GM19240 (cell line): Measurements from ENCODE around the gene ARAP1.

Source experiments
- DNase-seq: peaks from one replicate; pipeline ENCODE4 v3.0.0; 2011; ENCODE audit warnings: low spot score; ENCODE audit not compliant: insufficient read length

The ARAP1 gene

DNA sequence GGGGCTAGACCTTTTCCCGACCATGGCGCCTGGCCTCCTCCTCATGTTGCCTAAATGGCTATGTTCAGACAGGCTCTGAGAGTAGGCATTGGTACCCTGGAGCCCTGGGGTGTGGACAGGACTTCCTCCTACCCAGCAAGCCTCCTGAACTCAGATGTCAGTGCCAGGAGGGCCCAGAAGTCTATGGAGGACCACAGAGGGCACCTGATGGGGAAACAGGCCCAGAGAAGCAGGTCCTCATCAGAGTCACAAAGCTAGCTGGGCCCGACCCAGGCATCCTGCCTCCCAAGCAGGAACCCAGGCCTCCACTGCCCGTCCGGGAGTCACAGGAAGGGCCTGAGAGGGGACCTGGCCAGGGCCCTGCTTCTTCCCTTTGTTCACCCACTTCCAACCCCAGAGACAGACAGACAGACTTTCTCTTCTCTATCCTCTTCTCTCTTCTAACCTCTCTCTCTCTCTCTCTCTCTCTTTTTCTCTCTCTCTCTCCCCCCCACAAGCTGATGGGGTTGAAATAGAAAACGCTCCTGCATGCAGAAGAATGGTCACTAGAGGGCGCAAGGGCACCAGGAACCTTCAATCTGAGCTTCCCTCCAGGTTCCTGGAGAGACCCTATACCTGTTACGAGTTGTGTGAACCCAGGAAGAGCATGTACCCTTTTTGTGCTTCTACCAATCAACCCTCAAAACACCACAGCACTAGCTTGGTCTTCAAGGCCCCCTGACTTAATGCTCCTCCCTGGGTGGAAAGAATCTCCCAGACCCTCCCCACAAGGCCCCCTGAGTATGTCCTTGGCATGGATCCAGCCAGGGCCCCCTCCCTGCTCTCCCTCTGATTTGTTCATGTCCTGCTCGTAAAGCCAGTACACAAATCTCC is 27.1 kb downstream of the ARAP1 start:
- DNase-seq, result no peak

GRCh38 chr11:72724021-72724551 is 28.1 kb downstream of the ARAP1 start:
- DNase-seq, result no peak

- no peak for DNase-seq
These were observed 28.7 kb downstream of the ARAP1 start for GRCh38 chr11:72723508-72723907.

DNA sequence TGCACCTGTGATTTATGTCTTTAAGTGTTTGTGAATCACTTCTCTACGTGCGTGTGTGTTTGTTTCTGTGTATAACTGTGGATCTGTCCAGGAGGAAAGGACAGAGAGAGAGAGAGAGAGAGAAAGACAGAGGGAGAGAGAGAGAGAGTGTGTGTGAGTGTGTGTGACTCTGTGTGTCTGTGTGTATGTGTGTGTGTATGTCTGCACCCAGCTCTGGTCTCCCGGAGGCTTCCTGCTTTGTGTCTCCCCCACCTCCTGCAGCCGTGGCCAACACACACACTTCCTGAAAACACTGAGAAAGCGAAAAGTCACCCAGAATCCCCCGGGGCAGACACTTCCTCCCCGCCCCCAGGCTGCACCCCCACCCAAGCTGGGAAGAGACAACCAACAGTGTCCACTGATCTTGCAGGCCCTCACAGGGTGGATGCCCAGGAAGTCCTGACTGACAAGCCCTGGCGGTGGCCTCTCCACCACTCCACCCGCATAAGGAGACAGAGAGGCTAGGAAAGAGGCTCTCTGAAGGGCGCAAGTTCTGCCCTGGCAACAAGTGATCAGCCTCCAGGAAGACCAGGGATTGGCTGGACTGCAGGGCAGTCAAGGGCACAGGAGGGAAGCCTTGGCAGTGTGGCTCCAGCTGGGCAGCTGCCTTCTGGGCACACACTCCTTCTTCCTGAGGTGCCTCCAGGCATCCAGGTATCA is 30.0 kb downstream of the ARAP1 start:
- DNase-seq, result peak; percentile 97

DNA sequence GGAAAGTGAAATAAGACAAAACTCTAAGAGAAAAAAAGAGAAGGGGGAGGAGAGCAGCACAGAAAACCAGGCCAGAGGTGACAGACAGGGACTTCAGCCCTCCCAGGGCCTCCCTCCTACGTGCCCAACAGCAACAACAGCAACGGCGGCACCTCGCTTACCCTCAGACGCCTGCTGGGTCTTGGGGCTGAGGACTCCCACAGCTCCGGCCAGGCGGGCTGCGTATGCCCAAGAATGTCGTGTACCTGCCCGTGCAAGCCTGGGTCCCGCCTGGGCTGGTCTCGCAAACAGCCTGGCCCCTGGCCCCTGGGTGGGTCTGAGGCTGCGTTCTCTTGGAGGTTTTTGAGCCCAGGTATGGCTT is 30.5 kb downstream of the ARAP1 start:
- no peak for DNase-seq

DNA sequence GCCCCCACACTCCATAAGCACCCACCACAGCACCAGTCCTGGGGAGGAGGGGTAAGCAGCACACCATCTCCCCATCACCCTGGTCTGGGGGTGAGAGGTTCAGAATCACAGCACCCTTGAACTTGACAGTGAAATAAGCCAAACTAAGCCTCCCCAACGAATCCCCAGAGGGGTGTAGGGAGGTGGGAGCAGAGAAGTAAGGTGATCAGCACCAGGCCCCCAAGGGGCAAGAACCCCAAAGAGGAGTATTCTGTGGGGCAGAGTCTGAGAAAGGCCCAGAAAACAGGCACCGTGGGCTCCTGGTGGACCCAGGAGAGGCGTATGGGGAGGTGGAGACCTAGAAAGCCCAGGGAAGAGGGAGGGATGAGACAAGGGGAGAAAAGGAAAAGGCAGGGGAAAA is 30.9 kb downstream of the ARAP1 start:
- no peak for DNase-seq

DNA sequence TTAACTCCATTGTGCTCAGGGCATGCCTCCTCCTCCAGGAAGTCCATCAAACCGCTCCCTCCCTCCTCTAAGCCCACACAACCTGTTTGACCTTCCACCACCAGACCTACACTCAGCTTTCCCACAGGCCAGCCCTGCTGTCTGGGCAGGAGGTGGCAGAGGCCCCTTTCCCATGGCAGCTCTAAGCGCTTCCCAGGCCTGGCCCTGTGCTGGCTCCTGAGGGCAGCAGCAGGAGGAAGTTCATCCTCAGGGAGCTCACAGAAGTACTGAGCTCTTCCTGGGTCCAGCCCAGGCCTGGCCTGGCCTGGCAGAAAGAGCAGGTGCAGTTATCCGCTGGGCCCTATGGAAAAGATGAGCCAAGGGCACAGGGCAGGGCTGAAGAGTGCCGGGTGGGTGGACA is 31.4 kb downstream of the ARAP1 start:
- no peak for DNase-seq

DNA sequence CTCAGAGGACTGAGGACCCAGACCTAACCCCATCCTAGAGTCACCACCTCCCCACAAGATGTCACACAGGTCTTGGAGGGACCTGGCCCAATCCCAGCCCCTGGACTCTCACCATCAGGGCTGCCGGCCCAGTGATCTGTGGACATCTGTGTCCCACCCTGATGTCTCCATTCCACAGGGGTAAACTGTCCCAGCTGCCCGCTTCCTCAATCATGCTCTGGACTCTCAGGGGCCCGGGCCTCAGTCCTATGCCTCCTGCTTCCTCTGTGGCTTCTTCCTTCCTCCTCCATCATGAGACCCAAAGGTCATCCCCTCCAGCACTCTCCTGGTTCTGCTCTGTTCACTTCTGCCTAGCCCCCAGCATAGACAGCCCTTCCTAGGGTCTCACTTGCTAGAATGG is 32.2 kb downstream of the ARAP1 start:
- no peak for DNase-seq

DNA sequence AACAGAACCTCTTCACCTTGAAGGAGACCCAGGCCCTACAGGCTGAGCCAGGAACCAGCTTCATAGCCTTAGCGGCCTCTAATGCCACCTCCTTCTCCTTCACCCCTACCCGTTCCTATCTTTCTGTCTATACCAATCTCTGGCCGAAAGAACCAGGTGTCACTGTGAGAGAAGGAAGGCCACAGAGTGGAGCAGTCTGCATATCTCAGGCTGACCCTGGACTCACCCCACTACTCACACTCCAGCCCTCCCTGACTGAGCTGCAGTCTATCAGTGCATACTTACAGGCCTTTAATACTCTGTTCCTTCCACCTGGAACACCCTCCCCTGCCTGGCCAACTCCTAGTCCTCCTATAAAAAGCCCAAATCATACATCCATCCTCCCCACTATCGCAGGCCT is 32.7 kb downstream of the ARAP1 start:
- DNase-seq, result no peak

DNA sequence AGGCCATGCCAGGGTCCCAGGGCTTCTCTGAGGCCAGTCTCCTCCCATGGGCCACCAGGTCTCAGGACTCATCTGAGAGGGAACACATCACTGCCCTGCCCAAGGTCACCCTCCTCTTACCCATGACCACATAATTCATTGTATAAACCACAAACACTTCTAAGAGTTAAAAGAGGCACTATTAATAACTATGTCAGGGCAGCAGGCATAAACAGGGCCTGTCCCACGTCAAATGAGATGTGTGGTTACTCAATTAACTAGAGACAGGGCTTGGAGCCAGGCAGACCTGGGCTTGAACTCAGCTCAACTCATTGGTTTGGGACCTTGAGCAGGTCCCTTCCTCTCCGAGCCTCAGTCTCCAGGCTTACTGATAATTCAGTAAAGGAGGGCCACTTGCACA is 33.1 kb downstream of the ARAP1 start:
- no peak for DNase-seq

GRCh38 chr11:72718101-72718501 is 34.1 kb downstream of the ARAP1 start:
- no peak for DNase-seq

- DNase-seq, result no peak
These were observed 35.3 kb downstream of the ARAP1 start for GRCh38 chr11:72716788-72717435.

DNA sequence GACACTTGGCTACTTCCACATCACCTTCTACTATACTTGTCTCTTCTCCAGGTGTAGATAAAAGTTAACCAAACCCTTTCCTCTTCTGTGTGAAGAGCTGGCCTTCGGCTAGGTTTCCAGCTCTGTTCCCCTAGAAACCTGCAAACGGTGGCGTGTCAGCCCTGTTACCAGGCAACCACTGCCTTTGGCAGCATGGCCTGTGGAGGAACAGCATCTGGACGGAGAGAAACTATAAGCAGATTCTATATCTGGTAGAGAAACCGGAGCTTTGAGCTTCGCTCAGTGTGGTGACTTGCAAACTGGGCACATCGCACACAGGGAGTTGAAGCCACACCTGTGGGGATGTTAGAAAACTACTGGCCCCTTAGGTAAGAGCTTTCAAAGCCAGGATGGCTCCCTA is 35.9 kb downstream of the ARAP1 start:
- no peak for DNase-seq

DNA sequence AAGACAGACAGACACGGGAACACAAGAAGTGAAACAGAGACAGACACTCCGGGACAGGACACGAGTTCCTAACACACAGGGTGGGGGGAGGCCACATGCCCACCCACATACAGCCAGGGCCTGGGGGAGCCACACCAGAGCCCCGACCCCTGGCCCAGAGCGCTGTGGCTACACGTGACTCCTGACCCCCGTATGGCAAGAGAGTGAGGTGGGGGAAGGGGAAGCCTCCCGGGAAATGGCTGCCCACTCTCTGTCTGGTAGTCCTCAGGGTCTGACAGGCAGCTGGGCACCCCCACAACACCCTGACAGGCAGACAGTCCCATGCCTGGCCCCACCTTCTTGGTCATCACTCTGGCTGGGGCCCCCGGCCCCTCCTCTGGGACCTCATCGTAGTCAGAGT is 39.4 kb downstream of the ARAP1 start:
- no peak for DNase-seq

- no peak for DNase-seq
These were observed 39.9 kb downstream of the ARAP1 start for GRCh38 chr11:72712168-72712751.

GRCh38 chr11:72711141-72711540 is 41.1 kb downstream of the ARAP1 start:
- DNase-seq, result no peak

GRCh38 chr11:72710278-72710677 is 41.9 kb downstream of the ARAP1 start:
- DNase-seq, result no peak

GRCh38 chr11:72709478-72710238 is 42.5 kb downstream of the ARAP1 start:
- DNase-seq, result no peak

- no peak for DNase-seq
These were observed 45.2 kb downstream of the ARAP1 start for GRCh38 chr11:72707032-72707431.

DNA sequence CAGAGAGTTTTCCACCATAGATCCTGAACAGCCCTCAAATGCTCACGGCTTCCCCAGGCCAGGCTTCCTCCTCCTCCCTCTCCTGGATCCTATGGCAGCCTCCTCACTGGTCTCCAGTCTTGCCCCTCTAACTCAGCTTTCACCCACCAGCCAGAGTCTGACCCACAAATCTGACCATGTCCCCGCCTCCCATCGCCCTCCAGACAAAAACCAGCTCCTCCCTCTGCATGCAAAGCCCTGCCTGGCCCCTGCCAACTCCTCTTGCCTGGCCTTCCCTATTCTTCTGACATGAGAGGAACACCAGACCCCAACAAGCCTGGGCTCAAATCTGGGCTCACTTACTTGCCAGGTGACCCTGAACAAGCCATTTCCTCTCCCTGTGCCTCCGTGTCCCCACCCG is 45.6 kb downstream of the ARAP1 start:
- DNase-seq, result no peak
